G401.6 (cell line): ENCODE results near the gene RHOT2.

Experiments used
- FAIRE-seq: peaks from 2 replicates; lab custom pipeline; 2012; peaks lifted over from hg19 to GRCh38; lab: Jason Lieb, UNC

The RHOT2 gene

DNA sequence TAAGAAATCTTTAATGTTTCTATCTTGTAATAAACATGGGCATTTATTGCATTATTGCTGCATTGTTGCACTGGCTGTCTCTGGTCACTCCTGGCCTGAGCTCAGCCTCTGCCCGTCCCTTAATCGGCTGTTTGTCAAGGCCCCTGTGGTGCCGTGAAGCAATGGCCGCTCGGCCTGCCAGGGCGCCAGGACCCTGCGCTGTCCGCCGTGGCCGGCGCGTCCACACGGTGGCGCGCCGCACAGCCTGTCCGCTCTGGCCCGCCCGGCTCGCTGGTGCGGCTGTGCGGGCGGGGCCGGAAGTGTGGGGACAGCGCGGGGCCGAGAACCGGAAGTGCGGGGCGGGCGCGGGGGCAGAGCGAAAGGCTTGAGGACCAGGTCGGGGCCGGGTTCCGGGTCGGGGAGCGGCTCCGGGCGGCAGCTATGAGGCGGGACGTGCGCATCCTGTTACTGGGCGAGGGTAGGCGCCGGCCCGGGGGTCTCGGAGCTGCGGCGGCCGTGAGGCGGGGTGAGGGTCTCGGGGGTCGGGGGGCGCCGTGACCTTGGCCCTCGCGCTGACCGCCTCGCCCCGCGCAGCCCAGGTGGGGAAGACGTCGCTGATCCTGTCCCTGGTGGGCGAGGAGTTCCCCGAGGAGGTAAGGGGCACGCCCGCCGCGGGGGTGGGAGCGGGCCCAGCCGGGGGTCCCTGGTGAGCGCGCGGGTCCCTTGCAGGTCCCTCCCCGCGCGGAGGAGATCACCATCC, at the start of gene RHOT2:
Gene RHOT2 (plus strand): TSS at position 353 of the 739 bp plus-strand sequence. CDS start 68 bp downstream, at position 421.
- no peak for FAIRE-seq

DNA sequence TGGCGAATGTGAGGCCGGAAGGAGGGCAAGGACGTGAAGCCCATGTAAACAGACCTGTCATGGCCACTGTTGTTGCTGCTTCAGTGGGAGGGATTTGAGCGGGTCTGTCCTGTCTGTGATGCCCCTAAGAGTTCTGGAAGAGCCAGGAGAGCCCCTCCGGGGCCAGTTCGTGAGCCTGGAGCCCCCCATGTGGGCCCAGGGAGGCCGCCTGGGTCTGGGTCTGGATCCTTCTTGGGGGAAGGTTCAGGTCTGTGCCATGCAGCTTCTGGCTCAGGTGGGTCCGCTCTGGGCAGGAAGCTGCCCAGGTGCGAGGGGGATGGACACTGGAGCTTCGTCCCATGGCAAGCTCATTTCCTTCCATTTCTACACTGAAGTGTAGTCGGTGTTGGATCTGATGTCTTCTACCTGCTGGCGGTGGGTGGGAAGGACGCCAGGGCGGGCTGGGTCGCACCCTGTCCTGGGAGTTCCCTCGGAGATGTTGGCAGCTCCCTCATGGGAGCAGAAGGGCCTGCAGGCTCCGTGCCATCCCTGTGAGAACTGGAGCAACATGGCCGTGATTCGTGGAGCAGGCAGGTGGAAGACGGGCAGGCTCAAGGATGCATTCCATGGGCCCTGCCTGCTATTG, 48.3 kb upstream of the RHOT2 start:
- FAIRE-seq, result no peak

DNA sequence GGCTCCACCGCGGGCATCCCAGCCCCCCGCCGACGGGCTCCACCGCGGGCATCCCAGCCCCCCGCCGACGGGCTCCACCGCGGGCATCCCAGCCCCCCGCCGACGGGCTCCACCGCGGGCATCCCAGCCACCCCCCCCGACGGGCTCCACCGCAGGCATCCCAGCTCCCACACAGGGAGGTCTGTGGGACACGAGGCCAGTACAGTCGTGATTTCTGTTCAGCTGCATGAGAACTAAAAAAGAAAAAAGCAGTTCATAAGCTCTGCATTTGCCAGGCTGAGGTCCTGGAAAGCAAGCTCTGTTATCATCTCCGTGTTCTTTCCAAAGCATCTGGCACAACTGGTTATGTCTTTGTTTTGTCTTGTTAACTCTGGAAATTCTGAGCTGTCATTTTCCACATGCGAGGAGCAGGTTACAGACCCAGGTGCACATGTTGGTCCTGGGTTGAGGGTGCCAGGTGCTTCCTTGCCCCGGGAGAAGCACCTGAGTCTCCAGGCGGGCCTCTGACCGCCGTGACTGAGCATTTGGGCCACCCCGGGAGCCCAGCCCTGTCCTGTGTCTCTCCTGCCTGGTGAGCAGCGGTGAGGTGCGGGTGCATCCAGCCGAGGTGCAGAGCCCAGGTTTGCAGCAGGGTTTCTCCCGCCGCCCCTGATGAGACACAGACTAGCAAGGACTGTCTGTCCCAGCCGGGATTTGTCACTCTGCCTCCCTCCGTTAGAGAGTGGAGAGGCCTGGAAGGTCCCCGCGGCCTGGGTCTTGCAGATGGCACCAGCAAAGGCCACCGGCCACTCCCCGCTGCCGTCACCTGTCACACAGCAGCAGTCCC, 47.0 kb upstream of the RHOT2 start:
- no peak for FAIRE-seq

DNA sequence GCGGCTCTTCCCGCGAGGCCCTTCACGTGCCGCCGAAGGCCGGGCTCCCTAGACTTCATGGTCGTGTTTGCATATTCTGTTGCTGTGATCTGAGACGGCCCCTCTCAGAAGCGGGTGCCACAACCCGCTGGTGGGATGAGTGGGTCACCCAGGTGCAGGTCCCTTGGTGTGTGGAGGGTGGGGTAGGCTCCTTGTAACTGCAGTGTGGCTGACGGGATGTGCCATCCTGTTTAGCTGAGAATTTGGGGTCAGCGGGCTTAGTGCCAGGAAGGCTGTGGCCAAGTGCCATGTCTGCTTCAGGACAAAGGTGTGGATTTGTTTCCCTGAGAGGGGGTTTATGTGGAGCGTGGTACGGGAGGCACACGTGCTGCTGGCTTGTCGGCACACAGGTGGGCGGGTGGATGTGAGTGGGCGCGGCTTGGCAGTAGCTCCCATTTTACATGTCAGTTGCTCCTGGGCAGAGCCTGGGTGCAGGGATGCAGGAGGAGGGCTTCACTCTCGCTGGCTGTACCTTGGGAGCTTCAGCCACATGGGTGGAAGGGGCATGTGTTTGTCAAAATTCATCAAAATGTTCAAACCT, 46.3 kb upstream of the RHOT2 start:
- FAIRE-seq, result no peak

DNA sequence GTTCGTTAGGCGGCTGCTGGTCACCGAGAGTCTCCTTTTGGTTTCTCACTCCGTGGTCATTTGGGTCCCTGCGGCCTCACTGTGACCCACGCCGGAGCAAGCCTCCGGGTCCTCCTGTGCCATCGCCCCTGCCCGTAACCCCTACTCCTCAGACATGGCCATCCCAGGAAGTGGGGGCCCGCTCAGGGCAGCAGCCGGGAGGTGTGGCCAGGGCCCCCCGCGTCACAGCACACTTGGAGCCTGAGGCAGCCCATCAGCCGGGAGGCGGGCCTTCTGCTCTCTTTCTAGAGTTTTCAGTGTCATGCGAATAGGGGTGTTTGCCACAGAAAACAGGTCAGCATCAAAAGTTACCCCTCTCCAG, 45.0 kb upstream of the RHOT2 start:
- FAIRE-seq, result no peak

DNA sequence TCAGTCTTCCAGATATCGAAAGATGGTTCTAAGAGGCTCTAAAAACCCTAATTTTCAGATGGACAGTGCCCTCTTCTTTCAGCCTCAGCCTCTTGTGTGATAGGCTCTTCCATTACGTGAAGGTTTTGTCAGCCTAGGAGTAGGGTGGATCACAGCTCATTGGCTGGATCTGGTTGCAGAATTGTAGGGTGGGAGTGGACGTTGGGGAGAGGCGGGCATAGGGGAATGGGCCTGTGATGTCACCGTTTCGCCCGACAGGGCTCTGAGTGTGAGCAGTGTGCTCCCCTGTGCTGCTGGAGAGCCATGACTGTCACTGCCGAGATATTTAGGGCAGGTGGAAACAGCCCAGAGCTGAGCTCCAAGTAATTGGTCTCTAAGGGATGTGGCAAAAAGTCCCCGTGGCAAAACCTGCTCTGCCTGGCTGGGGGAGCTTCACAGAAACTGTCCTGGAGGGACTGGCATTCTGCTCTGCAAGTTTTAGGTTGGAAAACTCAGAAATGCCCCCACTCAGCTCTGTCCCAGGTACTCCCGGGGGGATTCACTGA, 43.3 kb upstream of the RHOT2 start:
- no peak for FAIRE-seq

DNA sequence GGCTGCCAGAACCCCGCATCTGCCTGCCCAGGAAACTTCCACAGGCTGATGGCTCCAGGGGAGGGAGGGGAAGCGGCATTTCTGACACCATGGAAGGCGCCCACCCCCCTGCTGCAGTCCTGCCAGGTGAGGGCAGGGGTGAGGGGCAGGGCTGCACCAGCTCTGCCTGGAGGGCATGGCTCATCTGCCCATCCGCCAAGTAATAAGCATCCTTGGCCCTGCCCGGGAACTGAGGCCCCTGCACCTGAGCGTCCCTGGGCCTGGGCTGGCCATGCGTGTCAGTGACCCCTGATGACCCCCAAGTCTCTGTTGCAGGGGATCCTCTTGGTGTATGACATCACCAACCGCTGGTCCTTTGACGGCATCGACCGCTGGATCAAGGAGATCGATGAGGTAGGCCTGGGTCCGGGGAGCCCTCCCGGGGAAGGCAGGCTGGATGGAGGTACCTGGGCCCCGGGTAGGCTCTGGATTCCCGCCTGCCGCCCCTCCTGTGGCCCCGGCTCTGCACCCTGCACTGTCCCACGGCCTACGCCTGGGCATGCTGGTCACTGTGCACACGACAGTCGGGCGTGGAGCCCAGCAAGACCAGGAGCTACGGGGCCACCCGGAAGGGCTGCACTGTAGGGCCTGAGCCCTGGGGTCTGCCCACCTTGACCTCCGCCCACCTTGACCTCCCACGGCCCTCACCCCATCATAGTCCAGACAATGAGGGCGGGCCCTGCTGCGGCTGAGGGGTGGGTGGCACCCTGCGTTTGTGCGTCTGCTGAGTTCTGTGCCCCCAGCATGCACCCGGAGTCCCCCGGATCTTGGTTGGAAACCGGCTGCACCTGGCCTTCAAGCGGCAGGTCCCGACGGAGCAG, 42.6 kb upstream of the RHOT2 start:
- FAIRE-seq, result no peak

DNA sequence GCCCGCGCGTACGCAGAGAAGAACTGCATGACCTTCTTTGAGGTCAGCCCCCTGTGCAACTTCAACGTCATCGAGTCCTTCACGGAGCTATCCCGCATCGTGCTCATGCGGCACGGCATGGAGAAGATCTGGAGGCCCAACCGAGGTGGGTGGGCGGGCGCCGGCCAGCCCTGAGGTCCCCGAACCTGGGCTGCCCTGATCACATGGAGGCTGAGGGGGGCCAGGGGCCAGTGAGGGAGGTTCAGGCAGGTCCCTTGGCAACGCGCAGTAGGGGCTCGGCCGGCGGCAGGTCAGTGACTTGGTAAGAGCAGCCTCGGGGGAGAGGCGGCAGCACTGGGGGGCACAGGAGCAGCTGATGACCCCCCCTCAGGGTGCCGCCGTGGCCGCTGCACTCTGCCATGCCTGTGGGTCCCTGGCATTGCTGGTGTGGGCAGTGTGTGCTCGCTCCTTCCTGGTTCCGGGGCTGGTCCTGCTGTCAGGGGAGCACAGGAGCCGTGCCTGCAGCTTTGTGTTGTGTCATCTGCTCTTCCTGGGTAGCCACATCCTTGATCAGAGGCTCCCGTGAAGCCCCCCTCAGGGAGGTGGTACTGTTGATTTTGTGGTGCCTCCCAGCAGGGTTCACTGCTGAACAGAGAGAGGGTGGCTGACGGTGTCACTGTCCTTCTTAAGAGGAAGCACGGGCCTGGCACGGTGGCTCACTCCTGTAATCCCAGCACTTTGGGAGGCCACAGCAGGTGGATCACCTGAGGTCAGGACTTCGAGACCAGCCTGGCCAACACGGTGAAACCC, 41.8 kb upstream of the RHOT2 start:
- no peak for FAIRE-seq

DNA sequence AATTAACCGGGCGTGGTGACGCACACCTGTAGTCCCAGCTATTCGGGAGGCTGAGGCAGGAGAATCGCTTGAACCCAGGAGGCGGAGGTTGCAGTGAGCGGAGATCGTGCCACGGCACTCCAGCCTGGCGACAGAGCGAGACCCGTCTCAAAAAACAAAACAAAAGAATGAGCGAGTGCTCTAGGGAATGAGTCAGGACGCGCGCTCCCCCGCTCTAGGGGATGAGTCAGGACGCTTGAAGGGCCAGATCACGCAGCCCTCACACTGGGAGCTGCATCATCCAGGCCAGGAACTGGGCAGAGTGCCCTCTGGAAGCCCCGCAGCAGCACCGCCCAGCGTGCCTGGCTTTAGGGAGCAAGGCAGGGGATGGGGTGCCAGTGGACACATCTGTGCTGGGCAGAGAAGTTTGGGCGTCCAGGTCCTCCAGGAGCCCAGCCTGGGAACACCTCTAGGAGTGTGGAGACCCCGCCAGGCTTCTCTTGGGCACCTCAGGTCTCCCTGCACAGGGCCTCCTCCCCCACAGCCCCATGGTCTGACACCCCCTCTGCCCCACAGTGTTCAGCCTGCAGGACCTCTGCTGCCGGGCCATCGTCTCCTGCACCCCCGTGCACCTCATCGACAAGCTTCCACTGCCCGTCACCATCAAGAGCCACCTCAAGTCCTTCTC, 41.0 kb upstream of the RHOT2 start:
- no peak for FAIRE-seq

DNA sequence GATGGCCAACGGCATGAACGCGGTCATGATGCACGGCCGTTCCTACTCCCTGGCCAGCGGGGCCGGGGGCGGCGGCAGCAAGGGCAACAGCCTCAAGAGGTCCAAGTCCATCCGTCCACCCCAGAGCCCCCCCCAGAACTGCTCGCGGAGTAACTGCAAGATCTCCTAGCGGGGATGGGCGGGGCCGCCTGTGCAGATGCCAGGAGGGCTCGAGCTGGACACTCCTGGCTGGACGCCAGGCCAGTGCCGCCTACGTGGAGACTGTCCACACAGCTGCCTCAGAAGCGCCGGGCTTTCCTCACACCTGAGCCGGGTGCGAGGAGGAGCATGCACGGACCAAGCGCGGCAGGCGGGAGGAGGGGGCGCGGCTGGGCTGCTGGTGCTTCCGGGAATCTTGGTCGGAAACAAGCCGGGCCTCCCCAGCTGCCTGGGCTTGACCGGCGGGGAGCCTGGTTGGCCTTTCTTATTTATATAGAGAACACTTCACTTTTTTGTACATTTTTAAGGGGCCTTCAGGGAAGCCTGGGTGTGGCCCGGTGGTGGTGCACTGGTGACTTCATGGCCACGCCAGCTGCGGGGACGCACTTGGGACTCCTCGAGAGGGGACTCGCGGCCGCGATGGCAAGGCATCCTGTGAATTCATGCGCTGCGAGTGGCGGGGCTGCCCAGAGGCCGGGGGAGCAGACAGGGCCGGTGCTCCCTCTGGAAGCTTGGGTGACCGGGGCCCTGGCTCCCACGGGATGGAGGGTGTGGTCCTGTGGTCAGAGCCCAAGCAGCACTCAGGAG, 40.3 kb upstream of the RHOT2 start:
- FAIRE-seq, result no peak

DNA sequence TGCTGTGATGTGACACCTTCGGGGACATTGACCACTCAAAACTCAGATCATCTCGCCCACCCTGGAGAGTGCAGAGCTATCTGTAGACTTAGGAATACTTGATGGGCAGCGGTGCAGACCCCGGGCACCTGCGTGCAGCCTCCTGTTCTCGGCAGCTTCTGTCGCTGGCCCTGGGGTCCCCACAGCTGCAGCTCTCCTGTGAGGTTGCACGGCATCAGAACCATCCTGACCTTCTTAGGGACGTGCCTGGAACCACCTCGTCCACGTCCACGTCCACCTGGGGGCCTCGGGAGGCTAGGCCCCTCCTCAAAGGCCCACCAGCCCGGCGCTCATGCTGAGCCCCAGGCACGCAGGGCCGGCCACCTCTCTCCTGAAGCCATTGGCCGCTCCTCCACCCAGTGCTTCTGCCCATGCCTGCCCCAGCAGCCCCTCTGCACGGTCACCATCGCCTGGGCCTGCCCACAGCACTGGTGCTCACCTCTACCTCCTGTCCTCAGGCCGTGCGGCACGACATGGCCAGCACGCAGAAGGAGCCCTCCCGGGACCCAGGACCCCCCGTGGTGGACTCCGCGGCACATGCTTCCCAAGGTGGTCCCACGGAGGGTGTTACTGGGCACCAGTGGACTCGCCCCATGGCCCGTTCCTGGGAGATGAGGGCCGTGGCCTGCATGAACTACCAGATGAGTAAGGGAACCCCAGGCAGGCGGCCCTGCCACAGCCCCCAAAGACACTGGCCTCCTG, 39.4 kb upstream of the RHOT2 start:
- FAIRE-seq, result no peak

DNA sequence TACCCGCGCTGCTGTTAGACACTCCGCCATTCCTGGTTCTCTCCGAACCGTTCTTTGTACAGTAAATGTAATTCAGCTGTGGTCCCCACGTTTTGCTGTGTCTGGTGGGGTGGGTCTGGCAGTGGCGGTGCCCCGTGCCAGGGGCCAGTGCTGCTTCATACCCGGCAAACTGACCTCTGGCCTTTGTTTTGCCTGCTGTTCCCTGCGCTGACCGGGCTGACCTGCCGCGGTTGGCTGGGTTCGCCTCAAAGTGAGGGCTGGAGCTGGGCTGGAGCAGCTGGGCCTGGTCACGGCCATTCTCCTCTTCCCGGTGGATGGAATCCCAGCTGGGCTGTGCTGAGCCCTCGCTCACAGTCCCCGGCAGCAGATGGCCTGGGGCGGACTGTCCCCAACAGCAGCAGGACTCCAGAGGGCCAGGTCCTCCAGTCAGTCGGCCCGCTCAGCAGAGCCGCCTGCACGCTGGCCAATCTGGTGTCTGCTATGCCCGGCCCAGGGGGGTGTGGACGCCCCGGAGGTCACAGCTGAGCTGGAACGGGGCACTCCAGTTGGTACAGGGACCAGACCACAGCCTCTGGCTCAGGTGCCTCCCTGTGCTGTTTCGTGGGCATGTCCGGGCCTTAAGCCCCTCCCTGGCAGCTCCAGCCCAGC, 38.6 kb upstream of the RHOT2 start:
- FAIRE-seq, result no peak

DNA sequence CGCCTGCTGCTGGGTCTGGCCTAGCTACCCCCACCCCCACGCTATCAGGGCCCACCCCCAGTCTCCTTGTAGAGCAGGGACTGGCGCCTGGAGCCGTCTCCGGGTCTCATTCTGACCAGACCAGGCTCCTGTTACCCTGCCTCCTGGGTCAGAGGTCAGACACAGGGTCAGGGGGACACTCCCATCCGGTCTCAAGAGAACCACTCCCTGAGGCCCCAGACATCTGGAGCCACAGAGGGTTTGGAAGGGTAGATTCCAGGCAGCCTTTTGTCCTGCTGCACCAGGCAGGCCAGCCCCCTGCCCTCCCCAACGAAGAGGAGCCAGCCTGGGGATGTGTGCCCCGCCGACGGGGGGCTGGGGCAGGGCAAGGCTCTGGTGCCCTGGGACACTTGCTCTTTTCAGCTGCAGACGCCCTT, 38.1 kb upstream of the RHOT2 start:
- FAIRE-seq, result no peak

DNA sequence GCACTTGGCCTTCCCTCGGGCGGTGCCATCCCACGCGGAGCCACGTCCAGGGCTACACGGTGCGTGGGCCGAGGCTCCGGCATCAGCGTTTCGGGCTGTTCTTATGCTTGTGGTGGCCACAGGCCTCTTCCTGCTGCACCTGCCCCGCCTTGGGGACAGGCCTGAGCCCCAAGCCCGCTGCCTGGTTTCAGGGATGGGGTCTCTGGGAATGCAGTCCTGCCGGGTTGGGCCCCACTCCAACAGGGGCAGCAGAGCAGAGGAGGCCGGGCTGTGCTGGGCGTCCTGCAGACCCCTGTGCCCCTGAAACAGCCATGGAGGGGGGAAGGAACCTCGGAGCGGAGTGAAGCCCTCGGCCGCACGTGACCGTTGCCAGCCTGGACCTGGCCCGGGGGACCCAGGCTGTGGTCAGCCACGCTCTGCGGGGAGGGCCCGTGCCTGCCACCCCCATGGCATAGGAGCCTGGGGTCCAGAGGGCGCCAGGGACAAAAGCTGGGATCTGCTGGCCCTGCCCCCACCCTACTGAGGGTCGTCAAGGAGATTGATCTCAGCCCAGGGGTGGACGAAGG, 37.6 kb upstream of the RHOT2 start:
- no peak for FAIRE-seq

DNA sequence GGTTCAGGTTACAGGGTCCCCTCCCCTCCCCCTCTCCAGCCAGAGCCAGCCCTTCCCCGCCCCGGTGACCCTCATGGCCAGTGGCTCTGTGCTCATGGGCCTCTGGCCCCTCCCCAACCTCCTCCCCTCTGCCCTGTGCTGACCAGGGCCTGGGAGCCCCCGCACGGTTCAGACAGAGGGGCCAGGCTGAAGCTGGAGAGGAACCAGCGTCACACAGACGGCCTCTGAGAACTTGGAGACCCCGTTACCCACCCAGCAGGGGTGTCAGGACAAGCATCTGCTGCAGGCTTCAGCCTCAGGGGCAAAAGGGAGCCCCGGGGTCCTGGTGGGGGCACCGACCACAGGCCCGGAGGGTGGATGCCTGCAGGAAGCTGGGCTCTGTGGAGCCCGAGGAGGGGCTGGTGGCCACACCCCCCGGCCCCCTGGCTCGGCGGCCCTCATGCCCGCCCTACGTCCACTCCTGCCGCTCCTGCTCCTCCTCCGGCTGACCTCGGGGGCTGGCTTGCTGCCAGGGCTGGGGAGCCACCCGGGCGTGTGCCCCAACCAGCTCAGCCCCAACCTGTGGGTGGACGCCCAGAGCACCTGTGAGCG, 37.0 kb upstream of the RHOT2 start, which contains the start of gene WFIKKN1:
Gene WFIKKN1 (plus strand): TSS at position 171 of the 591 bp plus-strand sequence. CDS start 269 bp downstream, at position 440.
- no peak for FAIRE-seq

DNA sequence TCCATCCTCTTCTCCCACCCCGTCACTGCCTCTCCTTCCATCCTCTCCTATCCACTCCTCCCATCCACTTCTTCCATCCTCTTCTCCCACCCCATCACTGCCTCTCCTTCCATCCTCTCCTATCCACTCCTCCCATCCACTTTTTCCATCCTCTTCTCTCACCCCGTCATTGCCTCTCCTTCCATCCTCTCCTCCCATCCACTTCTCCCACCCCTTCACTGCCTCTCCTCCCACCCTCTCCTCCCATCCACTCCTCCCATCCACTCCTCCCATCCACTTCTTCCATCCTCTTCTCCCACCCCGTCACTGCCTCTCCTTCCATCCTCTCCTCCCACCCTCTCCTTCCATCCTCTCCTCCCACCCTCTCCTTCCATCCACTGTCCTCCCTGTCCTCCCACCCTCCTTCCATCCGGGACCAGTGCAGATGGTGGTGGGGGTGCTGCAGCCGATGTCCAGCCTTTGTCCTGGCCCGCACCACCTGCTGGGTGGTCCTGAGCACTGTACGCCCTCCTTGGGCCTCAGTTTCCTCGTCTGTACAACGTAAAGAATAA, 36.0 kb upstream of the RHOT2 start:
- no peak for FAIRE-seq
